Astrocyte of the hippocampus (primary cell): ENCODE results near the gene MED12L.
A peak's percentile ranks its signal among the peaks of the same experiment; 100 is the strongest.
"Not testable (repeated sequence)": the region's sequence is repeated elsewhere in the genome, so short reads cannot be mapped to it uniquely, and the experiment has no call there.

Experiments used
- DNase-seq: peaks from one replicate; pipeline ENCODE4 v3.0.0; 2011; ENCODE audit warnings: low read depth, low spot score

Gene MED12L

GRCh38 chr3:151213151-151213550 lies 127.7 kb downstream of the MED12L start:
- no peak for DNase-seq

GRCh38 chr3:151213881-151214280 lies 128.4 kb downstream of the MED12L start:
- DNase-seq: peak; percentile 41

GRCh38 chr3:151214459-151214858 lies 129.0 kb downstream of the MED12L start:
- no peak for DNase-seq

- DNase-seq: peak; percentile 56
Measured at GRCh38 chr3:151216641-151217607, 131.5 kb downstream of the MED12L start.

GRCh38 chr3:151218136-151218535 lies 132.7 kb downstream of the MED12L start:
- DNase-seq: no peak

DNA sequence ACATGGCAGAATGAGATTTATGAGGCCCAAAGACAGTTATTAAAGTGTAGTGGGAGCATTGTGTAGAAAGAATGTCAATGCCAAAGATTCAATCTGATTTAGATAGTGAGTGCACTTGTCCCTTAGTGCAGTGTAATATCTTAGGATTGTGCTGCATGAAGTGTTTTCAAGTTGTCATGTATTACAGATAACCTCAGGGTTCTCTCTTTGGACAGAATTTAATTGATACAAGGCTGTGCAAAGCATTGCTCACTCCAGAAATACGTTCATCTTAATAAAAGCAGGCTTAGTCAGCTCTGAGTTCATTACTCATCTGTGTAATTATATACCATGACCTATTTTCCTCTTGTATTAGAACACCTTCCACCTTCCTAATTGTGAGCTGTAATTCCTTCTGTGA lies 133.6 kb downstream of the MED12L start:
- peak; percentile 45 for DNase-seq

DNA sequence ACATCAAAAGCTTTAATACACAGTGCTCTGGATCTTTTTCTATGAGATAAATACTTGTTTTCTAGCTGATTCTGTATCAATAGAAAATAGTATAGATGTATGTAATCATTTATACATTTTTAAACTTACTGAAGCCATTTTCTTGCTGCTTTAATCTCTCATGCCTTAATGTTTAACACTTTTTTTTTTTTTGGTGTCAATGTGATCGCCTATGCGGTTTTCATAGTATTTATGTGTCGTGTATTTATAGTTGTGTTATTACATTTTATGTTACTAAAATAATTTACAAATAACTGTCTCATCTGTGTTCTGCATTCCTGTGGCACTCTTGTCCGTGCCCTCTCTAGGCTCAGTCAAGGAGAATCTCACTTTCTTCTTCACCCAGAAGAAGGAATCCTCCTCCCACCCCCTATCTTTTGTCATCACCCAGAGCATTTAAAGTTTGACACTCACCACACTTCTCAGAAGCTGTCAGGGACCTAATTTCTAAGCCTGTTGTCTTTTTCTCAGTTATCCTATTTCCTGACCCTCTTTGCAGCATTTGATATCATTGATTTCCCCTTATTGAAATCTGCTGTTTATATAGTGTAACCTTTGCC lies 138.9 kb downstream of the MED12L start:
- DNase-seq: no peak

DNA sequence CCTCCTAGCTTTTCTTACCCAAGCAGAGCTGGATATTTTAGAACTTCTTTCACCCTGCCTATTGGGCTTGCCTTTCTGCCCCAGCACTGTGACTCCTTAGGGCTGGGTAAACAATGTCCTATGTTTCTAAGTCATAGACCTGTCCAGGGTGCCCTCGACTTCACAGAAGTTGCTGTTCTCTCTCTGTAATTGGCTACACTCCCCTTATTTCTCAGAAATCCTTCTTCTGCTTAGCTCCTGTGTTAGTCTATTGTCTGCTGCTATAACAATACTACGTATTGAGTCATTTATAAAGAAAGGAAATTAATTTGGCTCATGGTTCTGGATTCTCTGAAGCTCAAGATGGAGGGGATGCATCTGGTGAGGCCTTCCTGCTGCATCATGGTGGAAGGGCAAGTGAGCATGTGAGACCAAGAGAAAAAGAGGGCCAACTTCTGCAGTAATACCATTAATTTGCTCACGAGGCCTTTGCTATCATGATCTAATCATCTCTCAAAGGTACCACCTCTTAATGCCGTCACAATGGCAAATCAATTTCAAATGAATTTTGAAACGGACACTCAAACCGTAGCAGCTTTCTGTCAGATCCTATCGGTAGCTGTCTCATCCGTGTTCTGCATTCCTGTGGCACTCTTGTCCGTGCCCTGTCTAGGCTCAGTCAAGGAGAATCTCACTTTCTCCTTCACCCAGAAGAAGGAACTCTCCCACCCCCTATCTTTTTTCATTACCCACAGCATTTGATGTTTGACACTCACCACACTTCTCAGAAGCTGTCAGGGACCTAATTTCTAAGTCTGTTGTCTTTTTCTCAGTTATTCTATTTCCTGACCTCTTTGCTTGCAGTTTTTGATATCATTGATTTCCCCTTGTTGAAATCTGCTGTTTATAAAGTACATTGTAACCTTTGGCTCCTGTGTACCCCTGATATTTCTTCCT lies 139.8 kb downstream of the MED12L start:
- DNase-seq: no peak

DNA sequence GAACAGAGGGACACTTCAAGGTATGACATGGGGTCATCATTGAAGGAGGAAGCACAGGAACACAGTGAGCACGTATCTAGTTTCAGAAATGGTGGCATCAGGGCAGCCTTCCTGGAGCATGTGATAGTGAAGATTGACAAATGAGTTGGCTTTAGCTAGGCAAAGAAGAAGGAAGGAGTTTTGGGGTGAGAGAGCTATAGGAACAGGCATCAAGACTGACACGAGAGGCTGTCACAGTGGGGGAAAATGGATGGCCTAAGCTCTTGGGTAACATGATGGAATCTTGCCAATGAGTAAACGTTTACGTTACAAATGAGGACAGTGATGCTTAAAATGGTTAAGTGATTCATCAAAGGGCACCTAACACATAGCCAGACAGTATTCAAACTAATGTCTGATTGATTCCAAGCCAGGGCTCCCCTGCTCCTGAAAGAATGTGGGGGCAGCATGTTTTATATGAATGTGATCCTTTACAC lies 140.7 kb downstream of the MED12L start:
- DNase-seq: peak; percentile 72

GRCh38 chr3:151226825-151227224 lies 141.4 kb downstream of the MED12L start:
- no peak for DNase-seq

DNA sequence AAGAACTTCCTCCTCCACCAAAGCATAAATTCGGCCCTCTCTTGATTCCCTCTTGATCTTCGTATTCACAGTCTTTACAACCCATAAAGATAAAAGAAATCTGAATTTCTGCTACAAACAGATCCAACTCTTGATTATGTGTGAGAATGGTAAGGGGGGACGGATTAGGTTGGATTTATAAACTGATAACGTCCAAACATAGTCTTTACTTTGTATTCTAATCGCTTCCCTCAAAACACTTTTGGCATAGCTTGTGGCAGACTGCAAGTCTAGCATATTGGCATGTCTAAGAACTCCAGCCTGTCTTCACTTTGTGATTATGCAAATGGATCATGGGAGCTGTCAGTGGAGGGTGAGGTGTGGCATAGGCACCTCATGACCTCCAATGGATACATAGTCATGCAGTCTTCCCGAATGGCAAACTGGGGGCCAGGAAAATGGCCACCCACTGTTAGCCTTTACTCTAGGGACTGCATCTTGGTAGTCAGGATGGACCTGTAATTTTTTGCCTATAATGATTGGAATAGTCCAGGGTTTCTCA lies 141.9 kb downstream of the MED12L start:
- peak; percentile 10 for DNase-seq

- DNase-seq: peak; percentile 91
Measured at GRCh38 chr3:151227807-151228665, 142.6 kb downstream of the MED12L start.

DNA sequence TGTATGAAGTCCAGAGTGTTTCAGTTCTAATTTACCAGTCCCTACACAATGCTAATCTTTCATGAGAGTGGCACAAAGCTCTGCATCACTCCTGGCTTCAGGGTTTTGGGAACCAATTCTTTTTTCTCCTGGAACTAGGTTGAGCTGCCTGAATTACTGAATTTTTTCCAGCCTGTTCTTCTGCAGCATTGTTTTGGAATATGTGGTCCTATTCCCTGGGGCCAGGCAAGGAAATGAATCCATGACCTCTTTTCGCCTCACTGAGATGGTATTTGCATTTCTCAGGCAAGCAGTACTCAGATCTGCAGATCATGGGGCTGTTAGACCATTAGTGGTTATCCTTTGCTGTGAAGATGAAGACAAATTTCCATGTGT lies 143.2 kb downstream of the MED12L start:
- peak; percentile 53 for DNase-seq

- DNase-seq: no peak
Measured at GRCh38 chr3:151230646-151231045, 145.2 kb downstream of the MED12L start.

GRCh38 chr3:151232403-151232802 lies 146.9 kb downstream of the MED12L start:
- not testable (repeated sequence) for DNase-seq

DNA sequence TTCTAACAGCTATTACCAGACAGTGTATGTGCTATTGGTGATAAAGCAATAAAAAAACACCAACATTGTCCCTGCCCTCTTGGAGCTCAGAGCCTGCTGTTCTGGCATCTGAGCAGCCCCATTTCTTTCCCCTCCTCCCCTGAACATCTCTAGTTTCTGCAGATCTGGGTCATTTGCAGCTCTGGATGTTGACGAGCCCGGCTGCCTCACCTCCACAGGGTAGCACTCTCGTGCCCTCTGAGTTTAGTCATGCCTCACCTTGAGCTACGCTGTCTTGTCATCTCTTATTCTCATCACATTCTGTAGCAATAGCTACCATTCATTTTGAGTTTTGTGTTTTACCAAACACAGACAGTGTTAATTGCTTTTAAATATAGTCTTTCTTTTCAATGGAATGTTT lies 147.5 kb downstream of the MED12L start:
- no peak for DNase-seq

DNA sequence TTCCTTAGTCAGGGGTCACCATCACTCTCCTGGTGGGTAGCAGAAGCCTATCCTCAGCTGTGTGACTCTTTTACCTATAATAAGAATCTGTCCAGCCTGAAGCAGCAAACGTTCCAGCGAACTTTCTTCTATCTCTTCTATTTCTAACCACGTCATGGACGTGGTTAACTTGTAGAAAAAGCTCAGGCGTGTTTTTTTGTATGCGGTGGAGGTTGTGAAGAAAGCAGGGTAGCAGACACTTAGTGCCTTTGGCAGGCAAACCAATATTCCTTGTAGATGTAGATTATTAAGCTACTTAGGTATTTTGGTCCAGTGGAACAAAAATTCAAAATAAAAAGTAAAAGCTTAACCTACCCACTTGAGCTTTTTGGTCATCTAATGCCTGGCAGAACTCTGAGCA lies 149.4 kb downstream of the MED12L start:
- DNase-seq: no peak

GRCh38 chr3:151236316-151236715 lies 150.9 kb downstream of the MED12L start:
- no peak for DNase-seq

GRCh38 chr3:151236736-151237135 lies 151.3 kb downstream of the MED12L start:
- no peak for DNase-seq

GRCh38 chr3:151242006-151242405 lies 156.5 kb downstream of the MED12L start:
- not testable (repeated sequence) for DNase-seq
